ENCODE data around the gene PHC3.
A peak's percentile ranks its signal among the peaks of the same experiment; 100 is the strongest.
"Not testable (repeated sequence)": the region's sequence is repeated elsewhere in the genome, so short reads cannot be mapped to it uniquely, and the experiment has no call there.

PHC3 gene

DNA sequence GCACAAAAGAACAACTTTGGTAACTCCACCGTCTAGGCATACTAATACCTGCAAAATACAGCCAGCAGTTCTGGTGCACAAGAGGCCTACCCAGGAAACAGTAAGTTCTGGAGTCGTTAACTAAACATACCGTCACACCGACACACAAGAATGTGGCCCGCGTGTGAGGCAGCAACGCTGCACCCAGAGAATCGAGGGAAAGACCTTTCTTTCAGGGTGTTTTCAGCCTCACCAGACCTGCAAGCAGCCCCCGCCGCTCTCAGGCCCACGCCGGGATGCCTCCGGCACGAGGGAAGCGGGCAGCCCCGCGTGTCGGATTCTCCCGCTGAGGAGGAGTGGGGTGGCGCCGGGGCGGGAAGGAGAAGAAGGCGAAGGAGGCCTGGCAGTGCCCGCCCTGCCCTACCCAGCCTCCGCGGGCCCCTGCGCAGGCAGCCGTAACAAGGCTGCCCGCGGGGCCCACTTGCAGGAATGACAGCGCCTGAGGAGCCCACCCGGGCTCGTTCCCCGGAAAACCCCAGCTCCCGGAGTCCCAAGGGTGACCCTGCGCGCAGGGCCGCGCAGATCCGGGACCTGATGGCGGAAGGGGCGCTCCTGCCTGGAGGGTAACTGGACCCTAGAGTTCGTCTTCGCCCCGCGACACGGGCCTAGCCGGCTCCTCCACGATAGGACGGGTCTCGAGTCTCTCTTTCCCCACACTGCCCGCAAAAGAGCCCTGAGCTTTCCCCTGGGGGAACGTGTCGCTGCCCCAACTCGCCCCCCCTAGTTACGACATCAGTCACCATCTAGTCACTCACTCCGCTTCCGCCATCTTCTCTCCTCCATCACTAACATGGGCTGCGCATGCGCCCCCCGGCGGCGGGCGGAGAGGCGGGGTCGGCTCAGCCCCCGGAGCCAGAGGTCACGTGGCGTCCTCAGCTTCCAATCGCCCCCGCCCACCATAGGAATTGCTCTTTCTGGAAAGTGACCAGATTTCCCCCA, at the start of gene PHC3:
TSS of gene PHC3 (minus strand) at position 826 of the 978 bp plus-strand sequence. CDS start at position 808, 18 bp downstream.
- DNase-seq = peak; percentile 89 to 99 (median 92)
- intact Hi-C loops (cut with DNase I) = loop anchor here (1.0 to 10.0 kb wide), 4 partner anchors 41 to 234 kb away; partner anchors contain the start of genes CLDN11, PRKCI, SEC62 and SKIL

DNA sequence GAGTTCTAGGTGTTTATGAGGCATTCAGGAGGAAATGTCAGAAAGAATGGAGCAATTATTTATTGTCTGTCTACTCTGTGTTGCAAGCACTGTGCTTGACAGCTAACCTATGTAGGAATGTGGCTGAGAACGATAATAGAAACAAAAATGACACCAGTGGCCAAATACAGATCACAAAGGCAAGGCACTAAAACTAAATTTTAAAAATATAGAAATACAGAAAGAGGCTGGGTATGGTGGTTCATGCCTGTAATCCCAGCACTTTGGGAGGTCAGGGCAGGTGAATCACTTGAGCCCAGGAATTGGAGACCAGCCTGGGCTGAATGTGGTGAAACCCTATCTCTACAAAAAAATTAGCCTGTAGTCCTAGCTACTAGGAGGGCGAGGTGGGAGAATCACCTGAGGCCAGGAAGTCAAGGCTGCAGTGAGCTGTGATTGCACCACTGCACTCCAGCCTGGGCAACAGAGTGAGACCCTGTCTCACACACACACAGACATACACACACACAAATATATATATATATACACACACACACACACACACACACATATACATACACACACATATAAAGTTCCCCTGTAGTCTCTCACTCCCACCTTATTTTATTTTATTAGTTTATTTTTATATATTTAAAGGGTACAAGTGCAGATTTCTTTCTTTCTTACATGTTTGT, 46.7 kb upstream of the PHC3 start:
- intact Hi-C loops (cut with DNase I) = no loop called here
- no peak for DNase-seq

DNA sequence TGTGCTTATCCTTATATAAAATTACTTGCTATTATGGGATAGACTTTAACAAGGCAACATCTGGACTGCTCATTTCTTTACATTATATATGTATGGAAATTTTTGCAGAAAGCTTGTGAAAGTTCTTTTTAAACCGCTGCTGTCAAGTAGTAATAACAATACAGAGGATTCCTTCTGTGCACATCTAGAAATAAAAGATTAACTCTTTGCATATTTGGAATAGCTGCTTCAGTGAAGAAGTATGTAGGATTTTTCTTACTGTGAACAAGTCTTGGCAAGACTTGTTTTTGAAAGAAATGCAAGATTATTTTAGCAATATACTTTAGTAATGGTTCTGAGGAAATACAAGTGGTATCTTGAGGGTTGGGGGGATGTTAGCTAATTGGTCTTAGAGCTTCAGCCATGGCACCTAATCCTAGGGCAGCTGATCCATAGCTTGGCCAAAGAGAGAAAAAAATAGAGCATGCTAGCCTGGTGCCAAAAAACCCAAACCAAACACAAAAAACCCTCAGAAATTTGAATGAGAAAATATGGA, 45.0 kb upstream of the PHC3 start:
- DNase-seq = no peak
- intact Hi-C loops (cut with DNase I) = no loop called here

- no peak for DNase-seq
- intact Hi-C loops (cut with DNase I) = no loop called here
Observed at GRCh38 chr3:170225166-170225565, 43.6 kb upstream of the PHC3 start.

- intact Hi-C loops (cut with DNase I) = loop anchor here (1.0 to 5.0 kb wide), 2 partner anchors 42 to 134 kb away; partner anchors contain the start of genes PHC3 and SKIL
- peak in 2 of 10 donors; percentile 16 to 73 for DNase-seq
Observed at GRCh38 chr3:170222647-170223541, 41.4 kb upstream of the PHC3 start.

GRCh38 chr3:170221924-170222646, 40.6 kb upstream of the PHC3 start, which contains the start of gene PRKCI:
Gene PRKCI (plus strand): TSS chr3:170222424. CDS start chr3:170222670, 246 bp downstream.
- peak; percentile 88 to 99 (median 94) for DNase-seq
- intact Hi-C loops (cut with DNase I) = loop anchor here (1.0 to 5.0 kb wide), 2 partner anchors 41 to 135 kb away; partner anchors contain the start of genes PHC3 and SKIL

GRCh38 chr3:170220871-170221270, 39.3 kb upstream of the PHC3 start:
- no peak for DNase-seq
- intact Hi-C loops (cut with DNase I) = loop anchor here (5.0 kb wide), 1 partner anchor 136 kb away; the partner anchor contains the start of gene SKIL

DNA sequence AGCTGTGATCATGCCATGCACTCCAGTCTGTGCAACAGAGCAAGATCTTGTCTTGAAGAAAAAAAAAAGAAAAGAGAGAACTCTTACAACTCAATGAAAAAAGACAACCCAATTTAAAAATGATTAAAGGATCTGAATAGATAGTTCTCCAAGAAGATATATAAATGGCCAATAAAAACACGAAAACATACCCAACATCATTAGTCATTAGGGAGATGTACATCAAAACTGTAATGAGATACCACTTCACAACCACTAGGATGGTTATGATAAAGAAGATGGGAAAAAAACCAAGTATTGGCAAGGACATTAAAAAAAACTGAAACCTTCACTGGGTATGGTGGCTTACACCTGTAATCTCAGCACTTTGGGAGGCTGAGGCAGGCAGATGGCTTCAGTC, 38.3 kb upstream of the PHC3 start:
- no peak for DNase-seq
- intact Hi-C loops (cut with DNase I) = loop anchor here (5.0 kb wide), 1 partner anchor 137 kb away; the partner anchor contains the start of gene SKIL

- DNase-seq = no peak
Observed at GRCh38 chr3:170211668-170212067, 30.1 kb upstream of the PHC3 start.

DNA sequence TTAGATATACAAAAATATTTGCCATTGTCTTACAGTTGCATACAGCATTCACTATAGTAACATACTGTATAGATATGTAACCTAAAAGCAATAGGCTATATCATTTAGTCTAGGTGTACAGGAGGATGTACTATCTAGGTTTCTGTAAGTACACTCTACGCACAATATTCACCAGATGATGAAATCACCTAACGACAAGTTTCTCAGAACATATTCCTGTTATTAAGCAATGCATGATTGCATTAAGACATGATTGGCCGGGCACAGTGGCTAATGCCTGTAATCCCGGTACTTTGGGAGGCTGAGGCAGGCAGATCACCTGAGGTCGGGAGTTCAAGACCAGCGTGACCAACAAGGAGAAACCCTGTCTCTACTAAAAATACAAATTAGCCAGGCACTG, 26.2 kb upstream of the PHC3 start:
- intact Hi-C loops (cut with DNase I) = no loop called here
- no peak for DNase-seq

More at GRCh38 chr3:170211668-170212067, 30.1 kb upstream of the PHC3 start:
- intact Hi-C loops (cut with DNase I) = no loop called here

DNA sequence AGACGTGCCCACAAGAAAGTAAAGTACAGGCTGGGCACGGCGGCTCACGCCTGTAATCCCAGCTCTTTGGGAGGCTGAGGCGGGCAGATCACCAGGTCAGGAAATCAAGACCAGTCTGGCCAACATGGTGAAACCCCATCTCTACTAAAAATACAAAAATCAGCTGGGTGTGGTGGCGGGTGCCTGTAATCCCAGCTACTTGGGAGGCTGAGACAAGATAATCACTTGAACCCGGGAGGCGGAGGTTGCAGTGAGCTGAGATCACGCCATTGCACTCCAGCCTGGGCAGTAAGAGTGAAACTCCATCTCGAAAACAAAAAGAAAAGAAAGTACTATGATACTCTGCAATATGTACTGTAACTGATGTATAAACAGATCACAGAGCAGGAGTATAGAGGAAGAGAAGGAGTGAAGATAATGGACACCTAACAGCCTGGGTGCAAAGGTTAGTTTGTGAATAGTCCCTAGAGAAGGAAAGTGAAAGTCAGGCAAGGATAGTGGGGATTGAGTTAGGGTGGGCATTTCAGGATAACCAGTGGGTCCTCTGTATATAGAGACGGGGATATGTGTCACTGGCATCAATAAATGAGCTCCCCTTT, 24.7 kb upstream of the PHC3 start:
- DNase-seq; intact Hi-C loops (cut with DNase I): not testable (repeated sequence)

- intact Hi-C loops (cut with DNase I) = no loop called here
- no peak for DNase-seq
Observed at GRCh38 chr3:170205302-170205701, 23.8 kb upstream of the PHC3 start.

- intact Hi-C loops (cut with DNase I) = no loop called here
- DNase-seq = no peak
Observed at GRCh38 chr3:170204509-170204908, 23.0 kb upstream of the PHC3 start.

GRCh38 chr3:170204023-170204472, 22.5 kb upstream of the PHC3 start:
- intact Hi-C loops (cut with DNase I) = no loop called here
- DNase-seq = no peak

DNA sequence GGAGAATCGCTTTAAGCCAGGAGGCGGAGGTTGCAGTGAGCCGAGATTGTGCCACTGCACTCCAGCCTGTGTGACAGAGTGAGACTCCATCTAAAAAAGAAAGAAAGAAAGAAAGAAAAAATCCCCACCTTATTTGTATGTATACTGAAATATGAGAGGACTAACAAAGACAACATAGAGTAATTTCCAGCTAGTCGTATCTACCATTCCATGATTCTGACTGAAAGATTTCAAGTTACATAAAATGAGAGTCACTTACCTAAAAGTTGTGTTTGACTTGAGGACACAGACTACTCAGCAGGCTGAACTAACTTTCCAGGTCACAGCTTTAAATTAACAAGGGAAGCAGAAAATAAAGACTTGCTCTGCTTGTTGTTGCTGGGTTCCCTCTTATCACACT, 21.9 kb upstream of the PHC3 start:
- DNase-seq = no peak

DNA sequence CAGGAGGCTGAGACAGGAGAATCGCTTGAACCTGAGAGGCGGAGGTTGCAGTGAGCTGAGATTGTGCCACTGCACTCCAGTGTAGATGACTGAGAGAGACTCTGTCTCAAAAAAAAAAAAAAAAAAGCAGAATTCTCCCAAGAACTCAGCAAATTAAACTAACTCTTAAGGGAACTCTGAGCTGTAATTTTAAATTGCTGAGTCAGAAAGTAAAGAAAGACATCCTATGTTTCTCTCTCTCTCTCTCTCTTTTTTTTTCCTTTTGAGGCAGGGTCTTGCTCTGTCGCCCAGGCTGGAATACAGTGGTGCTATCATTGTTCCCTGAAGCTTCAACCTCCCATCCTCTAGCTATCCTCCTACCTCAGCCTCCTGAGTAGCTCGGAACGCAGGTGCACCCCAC, 20.0 kb upstream of the PHC3 start:
- intact Hi-C loops (cut with DNase I) = no loop called here

More for the DNA sequence above, 21.9 kb upstream of the PHC3 start:
- intact Hi-C loops (cut with DNase I) = no loop called here

GRCh38 chr3:170200987-170201386, 19.5 kb upstream of the PHC3 start:
- no peak for DNase-seq
- intact Hi-C loops (cut with DNase I) = no loop called here

More for the DNA sequence above, 20.0 kb upstream of the PHC3 start:
- DNase-seq = no peak

GRCh38 chr3:170196833-170197232, 15.3 kb upstream of the PHC3 start:
- DNase-seq = no peak
- intact Hi-C loops (cut with DNase I) = no loop called here

All from posterior cingulate gyrus (tissue), 11 donors.